ENCODE data around the gene KANSL1L. TPM values are rescaled to one million over a fixed set of nuclear protein-coding genes. Genes with fewer than 3 reads are reported as not detected.
"Not testable (repeated sequence)": the region's sequence is repeated elsewhere in the genome, so short reads cannot be mapped to it uniquely, and the experiment has no call there.

The KANSL1L gene
- polyA plus RNA-seq, 2 donors: 2.7 to 3.0 TPM

GRCh38 chr2:210180477-210180876 lies 9.3 kb upstream of the KANSL1L start:
- WGBS, 2 donors: 88 to 90% methylated on average over 1 of the region's 1 CpG

GRCh38 chr2:210179351-210179990 lies 8.3 kb upstream of the KANSL1L start:
- H3K27me3 ChIP-seq (ENCODE audit: control insufficient read depth in 1 of 2, insufficient read depth in 2 of 2, low read length in 2 of 2): no peaks in the 10 kb centered on the region

More at GRCh38 chr2:210180477-210180876, 9.3 kb upstream of the KANSL1L start:
- no peak overlapping the region for H3K4me3 ChIP-seq (ENCODE audit: low read depth in 1 of 2, low read length in 2 of 2)
- no peaks in the 10 kb centered on the region for H3K4me1 ChIP-seq (ENCODE audit: control insufficient read depth in 2 of 2, insufficient read depth in 2 of 2, low read length in 1 of 2)
- no peak overlapping the region for H3K27ac ChIP-seq (ENCODE audit: low read depth in 2 of 2, low read length in 1 of 2)
- no peaks in the 10 kb centered on the region for H3K9me3 ChIP-seq (ENCODE audit: control insufficient read depth in 2 of 2, insufficient read depth in 1 of 2, low read depth in 1 of 2, low read length in 1 of 2)
- H3K27me3 ChIP-seq (ENCODE audit: control insufficient read depth in 1 of 2, insufficient read depth in 2 of 2, low read length in 2 of 2): no peaks in the 10 kb centered on the region
- H3K36me3 ChIP-seq (ENCODE audit: control insufficient read depth in 2 of 2, insufficient read depth in 2 of 2, low read length in 1 of 2): no peaks in the 10 kb centered on the region

GRCh38 chr2:210177769-210178168 lies 6.6 kb upstream of the KANSL1L start:
- no peak overlapping the region for H3K27ac ChIP-seq (ENCODE audit: low read depth in 2 of 2, low read length in 1 of 2)
- no peaks in the 10 kb centered on the region for H3K4me1 ChIP-seq (ENCODE audit: control insufficient read depth in 2 of 2, insufficient read depth in 2 of 2, low read length in 1 of 2)
- no peak overlapping the region for H3K4me3 ChIP-seq (ENCODE audit: low read depth in 1 of 2, low read length in 2 of 2)
- 78% methylated on average over 1 of the region's 1 CpG for WGBS, 2 donors
- no peaks in the 10 kb centered on the region for H3K27me3 ChIP-seq (ENCODE audit: control insufficient read depth in 1 of 2, insufficient read depth in 2 of 2, low read length in 2 of 2)
- H3K9me3 ChIP-seq (ENCODE audit: control insufficient read depth in 2 of 2, insufficient read depth in 1 of 2, low read depth in 1 of 2, low read length in 1 of 2): no peaks in the 10 kb centered on the region
- H3K36me3 ChIP-seq (ENCODE audit: control insufficient read depth in 2 of 2, insufficient read depth in 2 of 2, low read length in 1 of 2): no peaks in the 10 kb centered on the region

More at GRCh38 chr2:210179351-210179990, 8.3 kb upstream of the KANSL1L start:
- Histone ChIP-seq H3K4me3 (ENCODE audit: low read depth in 1 of 2, low read length in 2 of 2) (no peak overlapping the region), H3K4me1 (ENCODE audit: control insufficient read depth in 2 of 2, insufficient read depth in 2 of 2, low read length in 1 of 2) (no peaks in the 10 kb centered on the region), H3K9me3 (ENCODE audit: control insufficient read depth in 2 of 2, insufficient read depth in 1 of 2, low read depth in 1 of 2, low read length in 1 of 2) (no peaks in the 10 kb centered on the region), H3K27ac (ENCODE audit: low read depth in 2 of 2, low read length in 1 of 2) (no peak overlapping the region), H3K36me3 (ENCODE audit: control insufficient read depth in 2 of 2, insufficient read depth in 2 of 2, low read length in 1 of 2) (no peaks in the 10 kb centered on the region)

GRCh38 chr2:210177115-210177514 lies 5.9 kb upstream of the KANSL1L start:
- not testable (repeated sequence) for H3K36me3 ChIP-seq (ENCODE audit: control insufficient read depth in 2 of 2, insufficient read depth in 2 of 2, low read length in 1 of 2); H3K9me3 ChIP-seq (ENCODE audit: control insufficient read depth in 2 of 2, insufficient read depth in 1 of 2, low read depth in 1 of 2, low read length in 1 of 2); H3K4me1 ChIP-seq (ENCODE audit: control insufficient read depth in 2 of 2, insufficient read depth in 2 of 2, low read length in 1 of 2); H3K4me3 ChIP-seq (ENCODE audit: low read depth in 1 of 2, low read length in 2 of 2); H3K27ac ChIP-seq (ENCODE audit: low read depth in 2 of 2, low read length in 1 of 2); H3K27me3 ChIP-seq (ENCODE audit: control insufficient read depth in 1 of 2, insufficient read depth in 2 of 2, low read length in 2 of 2)
- WGBS, 2 donors: 97 to 98% methylated on average over 1 of the region's 1 CpG

GRCh38 chr2:210174086-210174485 lies 2.9 kb upstream of the KANSL1L start:
- Histone ChIP-seq H3K9me3 (ENCODE audit: control insufficient read depth in 2 of 2, insufficient read depth in 1 of 2, low read depth in 1 of 2, low read length in 1 of 2) (no peaks in the 10 kb centered on the region), H3K36me3 (ENCODE audit: control insufficient read depth in 2 of 2, insufficient read depth in 2 of 2, low read length in 1 of 2) (no peaks in the 10 kb centered on the region), H3K4me3 (ENCODE audit: low read depth in 1 of 2, low read length in 2 of 2) (no peak overlapping the region), H3K27ac (ENCODE audit: low read depth in 2 of 2, low read length in 1 of 2) (no peak overlapping the region), H3K4me1 (ENCODE audit: control insufficient read depth in 2 of 2, insufficient read depth in 2 of 2, low read length in 1 of 2) (no peaks in the 10 kb centered on the region), H3K27me3 (ENCODE audit: control insufficient read depth in 1 of 2, insufficient read depth in 2 of 2, low read length in 2 of 2) (no peaks in the 10 kb centered on the region)

- 9 to 12% methylated on average over 8 of the region's 8 CpGs for WGBS, 2 donors
- H3K36me3 ChIP-seq (ENCODE audit: control insufficient read depth in 2 of 2, insufficient read depth in 2 of 2, low read length in 1 of 2): no peaks in the 10 kb centered on the region
- no peaks in the 10 kb centered on the region for H3K4me1 ChIP-seq (ENCODE audit: control insufficient read depth in 2 of 2, insufficient read depth in 2 of 2, low read length in 1 of 2)
- H3K4me3 ChIP-seq (ENCODE audit: low read depth in 1 of 2, low read length in 2 of 2): peak overlapping the region; percentile 52 to 64
- H3K27ac ChIP-seq (ENCODE audit: low read depth in 2 of 2, low read length in 1 of 2): peak overlapping the region; percentile 86 to 98
- no peaks in the 10 kb centered on the region for H3K9me3 ChIP-seq (ENCODE audit: control insufficient read depth in 2 of 2, insufficient read depth in 1 of 2, low read depth in 1 of 2, low read length in 1 of 2)
- H3K27me3 ChIP-seq (ENCODE audit: control insufficient read depth in 1 of 2, insufficient read depth in 2 of 2, low read length in 2 of 2): no peaks in the 10 kb centered on the region
Measured at GRCh38 chr2:210172219-210172575, 988 bp upstream of the KANSL1L start.

GRCh38 chr2:210170446-210171303 lies 534 bp downstream of the KANSL1L start:
- Histone ChIP-seq H3K27me3 (ENCODE audit: control insufficient read depth in 1 of 2, insufficient read depth in 2 of 2, low read length in 2 of 2) (no peaks in the 10 kb centered on the region), H3K4me1 (ENCODE audit: control insufficient read depth in 2 of 2, insufficient read depth in 2 of 2, low read length in 1 of 2) (no peaks in the 10 kb centered on the region), H3K27ac (ENCODE audit: low read depth in 2 of 2, low read length in 1 of 2) (peak overlapping the region; percentile 98 to 100), H3K36me3 (ENCODE audit: control insufficient read depth in 2 of 2, insufficient read depth in 2 of 2, low read length in 1 of 2) (no peaks in the 10 kb centered on the region), H3K4me3 (ENCODE audit: low read depth in 1 of 2, low read length in 2 of 2) (peak overlapping the region; percentile 64 to 96), H3K9me3 (ENCODE audit: control insufficient read depth in 2 of 2, insufficient read depth in 1 of 2, low read depth in 1 of 2, low read length in 1 of 2) (no peaks in the 10 kb centered on the region)
- 1% methylated on average over 26 to 64 of the region's 64 CpGs for WGBS, 2 donors

- Histone ChIP-seq H3K27ac (ENCODE audit: low read depth in 2 of 2, low read length in 1 of 2) (peak overlapping the region; percentile 98 to 100), H3K4me3 (ENCODE audit: low read depth in 1 of 2, low read length in 2 of 2) (peak overlapping the region; percentile 64 to 96), H3K9me3 (ENCODE audit: control insufficient read depth in 2 of 2, insufficient read depth in 1 of 2, low read depth in 1 of 2, low read length in 1 of 2) (no peaks in the 10 kb centered on the region), H3K27me3 (ENCODE audit: control insufficient read depth in 1 of 2, insufficient read depth in 2 of 2, low read length in 2 of 2) (no peaks in the 10 kb centered on the region), H3K36me3 (ENCODE audit: control insufficient read depth in 2 of 2, insufficient read depth in 2 of 2, low read length in 1 of 2) (no peaks in the 10 kb centered on the region), H3K4me1 (ENCODE audit: control insufficient read depth in 2 of 2, insufficient read depth in 2 of 2, low read length in 1 of 2) (no peaks in the 10 kb centered on the region)
- 0% methylated on average over 6 of the region's 6 CpGs for WGBS, 2 donors
Measured at GRCh38 chr2:210170196-210170445, 1.1 kb downstream of the KANSL1L start.

GRCh38 chr2:210169516-210170195 lies 1.6 kb downstream of the KANSL1L start:
- WGBS, 2 donors: 17 to 19% methylated on average over 6 of the region's 6 CpGs
- H3K4me3 ChIP-seq (ENCODE audit: low read depth in 1 of 2, low read length in 2 of 2): peak overlapping the region; percentile 64 to 96

More at GRCh38 chr2:210169516-210170195, 1.6 kb downstream of the KANSL1L start:
- no peaks in the 10 kb centered on the region for H3K27me3 ChIP-seq (ENCODE audit: control insufficient read depth in 1 of 2, insufficient read depth in 2 of 2, low read length in 2 of 2)
- H3K27ac ChIP-seq (ENCODE audit: low read depth in 2 of 2, low read length in 1 of 2): peak overlapping the region; percentile 98 to 100
- H3K36me3 ChIP-seq (ENCODE audit: control insufficient read depth in 2 of 2, insufficient read depth in 2 of 2, low read length in 1 of 2): no peaks in the 10 kb centered on the region
- no peaks in the 10 kb centered on the region for H3K9me3 ChIP-seq (ENCODE audit: control insufficient read depth in 2 of 2, insufficient read depth in 1 of 2, low read depth in 1 of 2, low read length in 1 of 2)
- no peaks in the 10 kb centered on the region for H3K4me1 ChIP-seq (ENCODE audit: control insufficient read depth in 2 of 2, insufficient read depth in 2 of 2, low read length in 1 of 2)

Data from esophagus (tissue), 2 donors.